Erythroblast (primary cell): ENCODE data around the gene SPTLC3.

ENCODE experiments used
- GATA1 ChIP-seq: IDR thresholded peaks from 2 replicates; pipeline ENCODE4 v1.6.1; 2011; ENCODE audit warnings: low read depth, mild to moderate bottlenecking, control low read depth, low read length, moderate library complexity
- POLR2A ChIP-seq: IDR thresholded peaks from 2 replicates; pipeline ENCODE4 v1.6.1; 2011; ENCODE audit warnings: mild to moderate bottlenecking, low read length

- TF ChIP-seq POLR2A (no peak), GATA1 (no peak)
Measured at GRCh38 chr20:13061381-13061780, 52.6 kb downstream of the SPTLC3 start.
